HG03060 (cell line): ENCODE measurements around the gene CITED4.

Experiments
- ATAC-seq: cut with Tn5 transposase; IDR thresholded peaks from one replicate; pipeline ENCODE4 v1.9.1; 2021; ENCODE audit warnings: low read depth, moderate number of reproducible peaks; ENCODE audit not compliant: unreplicated experiment

The CITED4 gene

DNA sequence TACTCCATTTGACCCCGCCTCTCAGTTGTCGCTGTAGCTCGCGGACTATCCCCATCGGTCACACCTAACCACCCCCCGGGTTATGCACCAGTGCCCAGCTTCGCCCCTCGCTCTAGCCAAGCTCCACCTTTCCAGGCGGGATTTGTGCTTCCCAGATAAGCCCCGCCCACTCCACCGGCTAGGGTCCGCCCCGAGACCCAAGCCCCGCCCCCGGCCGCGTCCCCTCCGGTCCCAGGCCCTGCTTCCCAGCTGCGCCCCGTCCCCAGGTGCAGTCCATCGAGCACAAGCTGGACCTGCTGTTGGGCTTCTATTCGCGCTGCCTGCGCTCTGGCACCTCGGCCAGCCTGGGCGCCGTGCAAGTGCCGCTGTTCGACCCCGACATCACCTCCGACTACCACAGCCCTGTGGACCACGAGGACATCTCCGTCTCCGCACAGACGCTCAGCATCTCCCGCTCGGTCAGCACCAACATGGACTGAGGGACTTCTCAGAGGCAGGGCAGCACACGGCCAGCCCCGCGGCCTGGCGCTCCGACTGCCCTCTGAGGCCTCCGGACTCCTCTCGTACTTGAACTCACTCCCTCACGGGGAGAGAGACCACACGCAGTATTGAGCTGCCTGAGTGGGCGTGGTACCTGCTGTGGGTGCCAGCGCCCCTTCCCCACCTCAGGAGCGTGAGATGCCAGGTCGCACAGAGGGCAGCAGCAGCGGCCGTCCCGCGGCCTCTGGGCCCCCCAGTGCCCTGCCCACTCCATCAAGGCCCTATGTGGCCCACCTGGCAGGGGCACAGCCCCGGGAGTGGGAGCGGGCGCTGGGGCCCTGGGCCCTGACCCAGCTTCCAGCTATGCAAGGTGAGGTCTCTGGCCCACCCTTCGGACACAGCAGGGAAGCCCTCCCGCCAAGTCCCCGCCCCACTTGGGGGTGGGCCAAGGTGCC lies 23.9 kb downstream of the CITED4 start:
- ATAC-seq = no peak

DNA sequence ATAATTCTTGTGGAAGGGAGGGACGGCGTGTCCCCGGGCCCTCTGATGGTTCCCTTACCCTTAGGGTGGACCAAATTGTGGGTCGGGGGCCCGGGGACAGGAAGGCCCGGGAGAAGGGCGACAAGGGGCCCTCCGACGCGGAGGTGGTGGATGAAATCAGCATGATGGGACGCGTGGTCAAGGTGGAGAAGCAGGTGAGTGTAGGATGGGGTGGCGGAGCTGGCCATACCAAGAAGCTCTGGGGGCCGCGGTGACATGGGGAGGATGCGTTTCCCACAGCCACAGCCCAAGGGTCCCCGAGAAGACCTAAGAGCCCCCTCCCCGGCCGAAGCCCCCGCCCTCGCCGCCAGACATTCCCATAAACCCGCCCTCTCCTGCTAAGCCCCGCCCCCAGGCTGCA lies 24.6 kb downstream of the CITED4 start:
- no peak for ATAC-seq

DNA sequence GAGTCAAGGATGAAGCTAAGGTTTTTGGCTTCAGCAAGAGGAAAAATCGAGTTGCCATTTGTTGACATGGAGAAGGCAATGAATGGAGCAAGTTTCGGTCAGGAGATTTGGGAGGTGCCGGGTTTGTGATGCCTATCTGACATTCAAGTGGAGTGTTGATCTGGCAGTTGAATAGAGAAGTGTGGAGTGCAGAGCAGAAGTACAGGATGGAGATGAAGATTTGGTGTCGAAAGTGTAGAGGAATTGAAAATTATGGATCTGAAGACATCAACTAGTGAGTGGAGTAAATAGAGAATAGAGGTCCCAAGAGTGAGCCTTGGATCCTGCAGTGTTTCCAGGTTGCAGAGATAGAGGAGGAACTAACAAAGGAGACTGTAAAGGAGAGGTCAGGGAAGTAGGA lies 25.9 kb downstream of the CITED4 start:
- ATAC-seq = no peak

DNA sequence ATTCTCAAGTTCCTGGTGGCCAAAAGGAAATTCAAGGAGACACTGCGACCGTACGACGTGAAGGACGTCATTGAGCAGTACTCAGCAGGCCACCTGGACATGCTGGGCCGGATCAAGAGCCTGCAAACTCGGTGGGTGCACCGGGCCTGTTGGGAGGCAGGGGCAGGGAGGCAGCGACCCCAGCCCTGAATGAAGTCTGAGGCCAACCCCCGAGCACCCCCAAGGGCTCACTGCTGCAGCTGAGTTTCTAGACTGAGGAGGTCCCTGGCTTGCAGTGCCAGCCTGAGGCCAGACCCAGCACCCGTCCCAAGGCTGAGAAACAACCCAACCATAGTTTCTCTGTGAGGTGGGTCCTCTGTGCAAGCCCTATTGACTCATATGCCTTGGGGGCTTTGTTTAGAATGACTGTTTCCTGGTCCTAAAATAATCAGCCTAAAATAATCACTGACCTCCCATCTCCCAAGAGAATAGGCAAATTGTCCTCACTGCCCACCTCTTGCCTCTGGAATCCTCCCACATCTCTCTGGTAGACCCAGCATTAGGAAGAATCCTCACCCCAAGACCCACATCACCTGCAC lies 27.1 kb downstream of the CITED4 start:
- no peak for ATAC-seq

GRCh38 chr1:40833979-40834378 lies 28.2 kb downstream of the CITED4 start:
- ATAC-seq = no peak

DNA sequence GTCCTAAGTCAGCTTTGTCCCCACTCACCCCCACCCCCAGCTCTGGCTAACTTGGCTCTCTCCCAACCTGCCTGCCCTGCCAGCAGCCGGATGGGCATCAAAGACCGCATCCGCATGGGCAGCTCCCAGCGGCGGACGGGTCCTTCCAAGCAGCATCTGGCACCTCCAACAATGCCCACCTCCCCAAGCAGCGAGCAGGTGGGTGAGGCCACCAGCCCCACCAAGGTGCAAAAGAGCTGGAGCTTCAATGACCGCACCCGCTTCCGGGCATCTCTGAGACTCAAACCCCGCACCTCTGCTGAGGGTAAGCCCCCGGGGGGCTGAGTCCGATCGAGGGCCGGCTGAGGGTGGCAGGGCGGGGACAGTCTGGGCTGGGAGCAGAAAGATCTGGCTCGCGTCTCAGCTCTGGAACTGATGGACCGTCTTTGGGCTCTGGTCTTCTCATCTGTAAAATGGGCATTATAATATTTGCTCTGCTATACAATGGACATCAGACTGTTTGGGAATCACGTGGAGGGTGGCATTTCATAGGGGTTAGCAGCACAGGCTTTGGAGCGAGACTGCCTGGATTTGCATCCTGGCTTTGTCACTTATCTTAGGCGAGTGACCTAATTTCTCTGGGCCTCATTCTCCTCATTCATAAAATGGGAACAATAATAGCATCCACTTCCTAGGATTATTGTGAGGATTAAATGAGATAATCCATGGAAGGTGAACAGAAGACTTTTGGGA lies 31.0 kb downstream of the CITED4 start:
- ATAC-seq = no peak

DNA sequence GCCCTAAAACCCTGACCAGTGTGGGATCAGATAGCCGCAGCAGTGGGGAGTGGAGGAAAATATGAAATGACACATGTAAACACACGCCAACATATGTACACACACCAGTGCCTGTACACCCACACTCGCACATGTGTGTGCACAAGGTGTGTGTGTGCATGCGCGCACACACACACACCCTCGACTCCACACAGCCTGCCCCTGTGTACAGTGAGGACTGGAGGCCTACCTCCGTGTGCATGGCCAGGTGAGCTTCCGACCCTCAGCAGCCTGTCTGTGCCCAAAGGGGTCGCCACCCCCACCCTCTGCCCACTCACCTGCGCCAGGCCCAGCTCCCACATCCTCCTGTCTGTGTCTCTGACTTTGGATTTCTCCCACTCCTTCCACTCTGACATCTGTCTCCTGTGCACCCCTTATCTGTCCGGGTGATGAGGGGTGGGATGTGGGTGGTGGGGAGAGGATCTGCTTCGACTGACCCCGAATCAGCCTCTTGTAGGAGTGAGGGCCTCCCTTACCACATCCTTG lies 31.7 kb downstream of the CITED4 start:
- ATAC-seq = no peak

DNA sequence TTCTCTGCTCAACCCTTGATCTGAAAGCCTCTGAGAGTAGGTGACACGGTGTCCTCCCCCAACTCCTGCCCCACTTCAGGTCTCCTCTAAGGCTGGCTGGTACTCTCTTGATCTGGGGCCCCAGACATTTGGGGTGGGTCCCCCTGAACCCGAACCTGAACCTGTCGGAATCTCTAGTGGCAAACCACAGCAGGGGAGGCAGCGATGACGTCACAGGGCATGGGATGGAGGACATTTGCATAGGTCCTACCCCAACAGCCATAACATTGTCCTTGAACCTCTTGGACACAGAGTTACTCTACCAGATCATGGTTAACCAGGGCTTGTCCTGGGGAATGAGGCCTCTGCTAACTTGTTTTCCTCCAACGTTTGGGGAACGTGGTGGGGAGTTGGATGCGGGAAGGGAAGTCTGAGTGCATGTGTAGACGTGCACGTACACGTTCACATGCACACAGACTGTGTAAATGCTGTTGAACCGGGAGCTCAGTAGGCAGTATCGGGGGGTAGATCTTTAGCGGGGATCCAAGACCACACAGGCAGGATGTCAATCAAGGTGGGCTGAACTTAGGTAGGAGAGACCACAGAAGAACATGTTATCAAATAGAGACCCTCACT lies 32.4 kb downstream of the CITED4 start:
- no peak for ATAC-seq

DNA sequence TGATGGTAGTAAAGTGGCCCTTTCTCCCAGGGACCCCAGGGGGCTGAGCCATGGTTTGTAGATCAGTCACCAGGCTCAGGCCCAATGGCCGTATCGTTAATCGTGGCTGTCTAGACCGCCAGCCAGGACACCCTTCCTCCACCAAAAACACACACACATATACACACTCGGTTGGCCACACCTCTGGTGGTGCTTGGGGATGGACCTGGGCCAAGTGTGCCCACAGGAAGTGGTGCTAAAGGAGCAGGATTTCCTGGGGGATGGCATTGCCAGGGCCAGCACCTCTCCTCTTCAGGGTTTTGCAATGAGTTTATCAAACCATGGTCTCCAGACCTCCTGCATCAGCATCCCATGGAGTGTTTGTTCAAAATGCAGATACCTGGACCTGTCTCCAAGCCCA lies 36.2 kb downstream of the CITED4 start:
- no peak for ATAC-seq

DNA sequence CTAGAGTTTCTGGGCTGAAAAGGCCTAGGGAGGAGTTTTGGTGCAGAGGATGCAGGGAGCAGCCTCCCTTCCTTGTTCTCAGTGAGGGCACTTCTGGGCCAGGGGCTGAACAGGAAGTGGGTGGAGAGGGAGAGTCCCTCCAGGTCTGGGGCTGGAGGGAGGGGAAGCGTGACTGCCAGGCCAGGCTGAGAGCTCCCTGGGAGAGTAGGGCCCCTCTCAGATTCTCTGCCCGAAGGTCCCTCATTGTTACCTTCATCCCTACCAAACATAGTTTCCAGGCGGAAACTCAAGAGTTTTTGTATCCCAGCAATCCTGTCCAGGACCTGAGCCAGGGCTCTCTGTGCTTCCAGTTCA lies 36.8 kb downstream of the CITED4 start:
- no peak for ATAC-seq

- ATAC-seq = no peak
Measured at GRCh38 chr1:40824591-40825434, 37.4 kb downstream of the CITED4 start.

DNA sequence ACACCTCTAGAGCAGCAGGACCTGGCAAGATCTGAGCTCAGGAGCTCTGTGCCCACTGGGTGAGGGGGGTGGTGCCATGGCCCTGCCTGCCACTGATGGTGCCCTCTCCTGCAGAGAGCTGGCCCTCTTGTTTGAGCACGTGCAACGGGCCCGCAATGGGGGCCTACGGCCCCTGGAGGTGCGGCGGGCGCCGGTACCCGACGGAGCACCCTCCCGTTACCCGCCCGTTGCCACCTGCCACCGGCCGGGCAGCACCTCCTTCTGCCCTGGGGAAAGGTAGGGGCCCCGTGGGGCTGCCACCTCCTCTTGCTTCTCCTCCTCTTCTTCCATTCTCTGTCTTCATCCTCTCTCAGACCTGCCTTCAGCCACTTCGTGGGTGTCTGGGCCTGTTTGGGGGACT lies 38.2 kb downstream of the CITED4 start:
- ATAC-seq = no peak

DNA sequence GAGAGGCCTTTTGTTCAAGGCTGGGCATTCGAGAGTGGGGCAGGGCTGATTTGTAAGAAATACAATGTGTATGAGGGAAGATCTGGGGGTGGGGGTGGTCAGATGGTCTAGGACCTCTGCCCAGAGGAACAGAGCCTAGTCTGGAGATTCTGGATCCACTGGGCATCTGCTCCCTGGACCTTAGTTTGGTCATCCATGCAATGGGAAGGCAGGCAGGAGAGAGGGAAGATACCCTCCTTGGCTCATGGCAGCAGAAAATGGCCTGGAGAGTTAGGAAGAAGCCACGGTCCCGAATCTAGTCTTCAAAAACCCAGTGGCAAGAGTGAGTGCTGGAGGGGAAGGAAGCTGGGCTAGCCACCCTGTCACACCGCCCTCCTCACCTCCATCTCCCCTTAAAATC lies 38.8 kb downstream of the CITED4 start:
- ATAC-seq = no peak

GRCh38 chr1:40822890-40823289 lies 39.3 kb downstream of the CITED4 start:
- ATAC-seq = no peak

GRCh38 chr1:40820911-40821693 lies 41.1 kb downstream of the CITED4 start:
- ATAC-seq = no peak

- no peak for ATAC-seq
Measured at GRCh38 chr1:40820251-40820797, 41.8 kb downstream of the CITED4 start.

GRCh38 chr1:40819101-40819500 lies 43.1 kb downstream of the CITED4 start:
- ATAC-seq = no peak

DNA sequence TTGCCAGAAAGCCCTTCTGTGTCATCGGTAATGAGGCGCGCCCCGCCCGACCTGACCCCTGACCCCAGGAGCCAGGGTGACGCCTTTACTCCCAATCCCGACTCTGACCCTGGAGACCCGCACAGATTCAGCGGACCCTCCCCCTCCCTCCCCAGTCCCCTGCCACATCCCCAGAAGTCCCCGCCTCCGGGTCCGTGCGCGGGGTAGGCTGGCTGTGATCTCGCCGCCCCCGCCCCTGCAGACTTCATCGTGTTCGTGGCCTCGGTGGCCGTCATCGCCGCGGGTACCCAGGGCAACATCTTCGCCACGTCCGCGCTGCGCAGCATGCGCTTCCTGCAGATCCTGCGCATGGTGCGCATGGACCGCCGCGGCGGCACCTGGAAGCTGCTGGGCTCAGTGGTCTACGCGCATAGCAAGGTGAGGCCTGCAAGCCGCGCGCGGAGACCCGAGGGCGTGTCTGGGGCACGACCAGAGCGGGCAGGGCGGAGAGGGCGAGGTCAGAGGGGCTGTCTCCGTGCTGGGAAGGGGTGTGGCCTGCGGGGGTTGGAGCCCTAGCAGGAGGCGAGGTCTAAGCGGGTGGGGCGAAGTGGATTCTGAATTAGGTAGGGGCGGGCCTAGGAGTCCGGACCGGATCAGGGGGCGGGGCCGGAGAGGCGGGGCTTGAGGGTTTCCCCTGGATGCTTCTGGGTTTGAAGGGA lies 43.8 kb downstream of the CITED4 start:
- no peak for ATAC-seq
